GM12878 (cell line): ENCODE results near the gene MARF1. TPM values are rescaled to one million over a fixed set of nuclear protein-coding genes. Genes with fewer than 3 reads are reported as not detected.

Source experiments
- ATAC-seq: fragments of 200-7000 bp; cut with Tn5 transposase; 3 replicates; pipeline ENCODE4 v1.9.1; 2020; ENCODE audit warnings: mild to moderate bottlenecking, moderate library complexity
- BruUV-seq: library from RNA; stranded (reverse); fragments of 400-500 nt; replicated peaks from 2 replicates; lab custom pipeline; 2021; lab: Mats Ljungman, UMichigan
- CTCF ChIA-PET: fragments of 300-600 bp; sonication (Branson Sonifier 250); formaldehyde crosslinking; extraction: SDS; loops from one replicate; lab custom pipeline; 2021; ENCODE audit warnings: inconsistent platforms; lab: Yijun Ruan, JAX
- POLR2A ChIA-PET: fragments of 350-600 bp; formaldehyde crosslinking; extraction: SDS; loops from one replicate; lab custom pipeline; 2021; ENCODE audit warnings: inconsistent platforms; lab: Charles Lee
- RAD21 ChIA-PET: fragments of 300-600 bp; sonication (Branson Sonifier 250); formaldehyde crosslinking; loops from one replicate; lab custom pipeline; 2023; ENCODE audit warnings: antibody characterized with exemption; ENCODE audit not compliant: unreplicated experiment; lab: Charles Lee
- SMC1A ChIA-PET: fragments of 300-600 bp; sonication (Branson Sonifier 250); formaldehyde crosslinking; loops from one replicate; lab custom pipeline; 2023; ENCODE audit not compliant: unreplicated experiment, uncharacterized antibody; lab: Charles Lee
- DNase-seq: peaks from one replicate; pipeline ENCODE4 v3.0.0-alpha.2; 2011; ENCODE audit warnings: low read depth, low spot score
- FAIRE-seq: peaks from 3 replicates; lab custom pipeline; 2011; peaks lifted over from hg19 to GRCh38; lab: Jason Lieb, UNC
- H2AFZ ChIP-seq: 2 replicates; pipeline ENCODE4 v1.6.0; 2011; ENCODE audit warnings: low read depth, low read length, control low read depth; ENCODE audit not compliant: control insufficient read depth
- H3K27ac ChIP-seq: 2 replicates; pipeline ENCODE4 v1.5.1; 2011; ENCODE audit warnings: control low read depth; ENCODE audit not compliant: control insufficient read depth, insufficient read depth
- H3K27me3 ChIP-seq, 2 experiments: replicated peaks in 1 of 2; 2 replicates each; pipeline versions ENCODE4 v1.6.0 to v1.6.1; 2011; ENCODE audit warnings: low read length in 1 of 2; ENCODE audit not compliant: control insufficient read depth in 2 of 2, insufficient read depth in 2 of 2
- H3K36me3 ChIP-seq, 2 experiments: 2 replicates each; pipeline ENCODE4 v1.5.1; 2011; ENCODE audit warnings: low read length in 1 of 2; ENCODE audit not compliant: control insufficient read depth in 2 of 2, insufficient read depth in 2 of 2
- H3K4me1 ChIP-seq: 2 replicates; pipeline ENCODE4 v1.6.1; 2011; ENCODE audit warnings: mild to moderate bottlenecking, low read length, moderate library complexity, mixed read lengths; ENCODE audit not compliant: control insufficient read depth, insufficient read depth
- H3K4me2 ChIP-seq: 2 replicates; pipeline ENCODE4 v1.6.0; 2011; ENCODE audit warnings: control low read depth; ENCODE audit not compliant: control insufficient read depth, insufficient read depth
- H3K4me3 ChIP-seq: fragments of 200-600 bp; sonication (generic); 2 replicates; pipeline ENCODE4 v1.5.1; 2016
- H3K79me2 ChIP-seq: 2 replicates; pipeline ENCODE4 v1.6.0; 2011; ENCODE audit warnings: low read length; ENCODE audit not compliant: control insufficient read depth, insufficient read depth
- H3K9ac ChIP-seq: 2 replicates; pipeline ENCODE4 v1.8.0; 2011; ENCODE audit warnings: low read length, control low read depth, mixed read lengths; ENCODE audit not compliant: control insufficient read depth, insufficient read depth
- H3K9me3 ChIP-seq: replicated peaks from 3 replicates; pipeline ENCODE4 v1.5.1; 2011; ENCODE audit warnings: mild to moderate bottlenecking, low read length; ENCODE audit not compliant: control insufficient read depth, insufficient read depth
- H4K20me1 ChIP-seq: 2 replicates; pipeline ENCODE4 v1.6.0; 2011; ENCODE audit not compliant: control insufficient read depth, insufficient read depth
- BCLAF1 ChIP-seq: fragments of 450-650 bp; IDR thresholded peaks from 2 replicates; pipeline ENCODE4 v1.6.1; 2017; ENCODE audit warnings: antibody characterized with exemption, mild to moderate bottlenecking, moderate library complexity
- CHD1 ChIP-seq: IDR thresholded peaks from 2 replicates; pipeline ENCODE4 v1.6.1; 2012; ENCODE audit warnings: low read depth, low read length, improper control_type of control experiment
- E2F4 ChIP-seq: IDR thresholded peaks from 2 replicates; pipeline ENCODE4 v1.6.1; 2012; ENCODE audit warnings: low read depth, low read length, improper control_type of control experiment
- ETV6 ChIP-seq, 2 experiments: fragments of 450-650 bp in 1 of 2; IDR thresholded peaks in 1 of 2; conservative IDR thresholded peaks in 1 of 2; 2 replicates each; pipeline ENCODE4 v1.6.1; 2014; ENCODE audit warnings: antibody characterized with exemption in 1 of 2, borderline replicate concordance in 1 of 2, low read depth in 1 of 2, mild to moderate bottlenecking in 1 of 2, moderate library complexity in 1 of 2
- EZH2 ChIP-seq: IDR thresholded peaks from 2 replicates; pipeline ENCODE4 v1.6.1; 2012; ENCODE audit warnings: low read depth, mild to moderate bottlenecking, control low read depth, inconsistent platforms, low read length, borderline replicate concordance; ENCODE audit not compliant: control insufficient read depth
- KAT2A ChIP-seq: conservative IDR thresholded peaks from 2 replicates; pipeline ENCODE4 v1.6.1; 2011; ENCODE audit warnings: low read depth, low read length; ENCODE audit not compliant: control insufficient read depth
- MLLT1 ChIP-seq: fragments of 450-650 bp; IDR thresholded peaks from 2 replicates; pipeline ENCODE4 v1.6.1; 2016; ENCODE audit warnings: mild to moderate bottlenecking
- MXI1 ChIP-seq: fragments of 150-350 bp; IDR thresholded peaks from 2 replicates; pipeline ENCODE4 v1.6.1; 2011; ENCODE audit warnings: low read depth, mild to moderate bottlenecking, inconsistent platforms, low read length, improper control_type of control experiment
- MYB ChIP-seq: fragments of 150-350 bp; IDR thresholded peaks from 2 replicates; pipeline ENCODE4 v1.6.1; 2014; ENCODE audit warnings: mild to moderate bottlenecking, low read depth, low read length, borderline replicate concordance
- NBN ChIP-seq: fragments of 450-650 bp; IDR thresholded peaks from 2 replicates; pipeline ENCODE4 v1.6.1; 2016
- POLR2AphosphoS2 ChIP-seq: IDR thresholded peaks from 2 replicates; pipeline ENCODE4 v1.6.1; 2011; ENCODE audit warnings: low read depth, mild to moderate bottlenecking, low read length, improper control_type of control experiment, moderate library complexity
- SREBF1 ChIP-seq: IDR thresholded peaks from 2 replicates; pipeline ENCODE4 v1.6.1; 2012; ENCODE audit warnings: mild to moderate bottlenecking, low read length
- TAF1 ChIP-seq: IDR thresholded peaks from 2 replicates; pipeline ENCODE4 v1.6.1; 2011; ENCODE audit warnings: mild to moderate bottlenecking, low read depth, low read length, borderline replicate concordance
- TCF12 ChIP-seq: IDR thresholded peaks from 2 replicates; pipeline ENCODE4 v1.6.1; 2011; ENCODE audit warnings: low read depth, mild to moderate bottlenecking, low read length
- WRNIP1 ChIP-seq: IDR thresholded peaks from 2 replicates; pipeline ENCODE4 v1.6.1; 2011; ENCODE audit warnings: low read depth, low read length, improper control_type of control experiment, borderline replicate concordance
- WGBS: methylation state at CpG from one replicate; pipeline ENCODE4 v1.1.6; 2016; ENCODE audit warnings: low lambda C conversion rate; ENCODE audit not compliant: insufficient replicate concordance, insufficient coverage; ENCODE audit errors: missing lambda C conversion rate; 5-methylcytosine and 5-hydroxymethylcytosine counted together
- in situ Hi-C: fragments of 300-500 bp; cut with MboI; formaldehyde crosslinking; loops from 9 replicates; pipeline ENCODE4 v1.14.3; 2018; ENCODE audit warnings: mixed read lengths
- intact Hi-C: fragments of 100-400 bp; cut with micrococcal nuclease; formaldehyde crosslinking; loops from one replicate; pipeline ENCODE4 v1.14.2; 2022; ENCODE audit not compliant: unreplicated experiment
- polyA plus RNA-seq, 11 experiments: library from polyadenylated mRNA; depleted of rRNA in 4 of 11; unstranded in 6 of 11; stranded (reverse) in 5 of 11; fragments of >200 nt; fragmentation: Nextera tagmentation in 4 of 11; fragmentation: Illumina TruSeq in 1 of 11; extraction: Ambion mirVana in 4 of 11; extraction: Trizol in 1 of 11; gene quantifications; 1 replicate in 1 of 11; 2 replicates in 10 of 11; pipeline versions ENCODE4 v1.2.1 to v1.2.3, GENCODE V29; 2011 to 2016; ENCODE audit warnings: inconsistent platforms in 2 of 11, missing spikeins in 2 of 11, low read depth in 1 of 11
- total RNA-seq, 4 experiments: library from RNA; depleted of rRNA in 3 of 4; stranded (reverse); fragments of >200 nt in 3 of 4; fragmentation: Illumina TruSeq in 1 of 4; extraction: Trizol in 1 of 4; gene quantifications; 2 replicates each; pipeline versions ENCODE4 v1.2.1 to v1.2.3, GENCODE V29; 2013 to 2021

MARF1 gene
- total and polyA plus RNA-seq, 10 of the 15 experiments (the other 5 are each of a cell fraction or from before 2014, with no cell fraction given), result 4.5 to 40.1 (median 14.0) TPM

- BruUV-seq, result no TSS peak
- Histone ChIP-seq H3K4me1 (no peaks in the 10 kb centered on the region), H3K9ac (no peak overlapping the region), H3K4me3 (no peak overlapping the region), H3K4me2 (no peak overlapping the region), H4K20me1 (no peaks in the 10 kb centered on the region), H3K79me2 (no peaks in the 10 kb centered on the region), H2AFZ (no peak overlapping the region), H3K27me3 (no peaks in the 10 kb centered on the region), H3K9me3 (peaks cover 7% of the 10 kb centered on the region; the same call in 1 of the 3 replicates), H3K27ac (no peak overlapping the region), H3K36me3 (no peaks in the 10 kb centered on the region)
- RAD21 ChIA-PET, result no interaction called here
- CTCF ChIA-PET, result interaction anchor here (0.6 kb wide), 1 partner anchor 82 kb away, joined by 3 read pairs; no protein-coding TSS in a partner anchor
- no peak for TF ChIP-seq SREBF1
- no peak for TF ChIP-seq TCF12
- no peak for TF ChIP-seq NBN
- TF ChIP-seq MYB, result no peak
- TF ChIP-seq BCLAF1, result no peak
- TF ChIP-seq POLR2AphosphoS2, result no peak
- no peak for TF ChIP-seq KAT2A
- no peak for TF ChIP-seq WRNIP1
- no peak for TF ChIP-seq EZH2
- TF ChIP-seq MXI1, result no peak
- no peak for TF ChIP-seq MLLT1
- TF ChIP-seq CHD1, result no peak
- no peak for TF ChIP-seq ETV6 (conservative IDR thresholded peaks at IDR 0.05 in 1 of 2, IDR thresholded peaks at IDR 0.05 in 1 of 2; ENCODE audit: borderline replicate concordance in 1 of 2, low read depth in 1 of 2)
- no peak for TF ChIP-seq TAF1
- TF ChIP-seq E2F4, result no peak
- POLR2A ChIA-PET, result interaction anchor here (0.5 kb wide), 1 partner anchor 505 kb away, joined by 3 read pairs; no protein-coding TSS in a partner anchor
- in situ Hi-C loops, result loop anchor here (25.0 kb wide), 1 partner anchor 759 kb away; no protein-coding TSS in a partner anchor
- DNase-seq, result no peak
- intact Hi-C loops, result no loop called here
- ATAC-seq, result no peak
- SMC1A ChIA-PET, result interaction anchor here (1.6 kb wide), 1 partner anchor 12 kb away, joined by 4 read pairs; no protein-coding TSS in a partner anchor
- 52% methylated on average over 6 of the region's 6 CpGs for WGBS
- FAIRE-seq, result no peak
These were observed 71.4 kb downstream of the MARF1 start for GRCh38 chr16:15571557-15571956.
